GM19452 (cell line): Measurements from ENCODE around the gene LRRIQ1.
"Not testable (repeated sequence)": the region's sequence is repeated elsewhere in the genome, so short reads cannot be mapped to it uniquely, and the experiment has no call there.

ENCODE experiments used
- ATAC-seq: cut with Tn5 transposase; IDR thresholded peaks from one replicate; pipeline ENCODE4 v1.9.1; 2021; ENCODE audit not compliant: unreplicated experiment

LRRIQ1 gene, protein sequence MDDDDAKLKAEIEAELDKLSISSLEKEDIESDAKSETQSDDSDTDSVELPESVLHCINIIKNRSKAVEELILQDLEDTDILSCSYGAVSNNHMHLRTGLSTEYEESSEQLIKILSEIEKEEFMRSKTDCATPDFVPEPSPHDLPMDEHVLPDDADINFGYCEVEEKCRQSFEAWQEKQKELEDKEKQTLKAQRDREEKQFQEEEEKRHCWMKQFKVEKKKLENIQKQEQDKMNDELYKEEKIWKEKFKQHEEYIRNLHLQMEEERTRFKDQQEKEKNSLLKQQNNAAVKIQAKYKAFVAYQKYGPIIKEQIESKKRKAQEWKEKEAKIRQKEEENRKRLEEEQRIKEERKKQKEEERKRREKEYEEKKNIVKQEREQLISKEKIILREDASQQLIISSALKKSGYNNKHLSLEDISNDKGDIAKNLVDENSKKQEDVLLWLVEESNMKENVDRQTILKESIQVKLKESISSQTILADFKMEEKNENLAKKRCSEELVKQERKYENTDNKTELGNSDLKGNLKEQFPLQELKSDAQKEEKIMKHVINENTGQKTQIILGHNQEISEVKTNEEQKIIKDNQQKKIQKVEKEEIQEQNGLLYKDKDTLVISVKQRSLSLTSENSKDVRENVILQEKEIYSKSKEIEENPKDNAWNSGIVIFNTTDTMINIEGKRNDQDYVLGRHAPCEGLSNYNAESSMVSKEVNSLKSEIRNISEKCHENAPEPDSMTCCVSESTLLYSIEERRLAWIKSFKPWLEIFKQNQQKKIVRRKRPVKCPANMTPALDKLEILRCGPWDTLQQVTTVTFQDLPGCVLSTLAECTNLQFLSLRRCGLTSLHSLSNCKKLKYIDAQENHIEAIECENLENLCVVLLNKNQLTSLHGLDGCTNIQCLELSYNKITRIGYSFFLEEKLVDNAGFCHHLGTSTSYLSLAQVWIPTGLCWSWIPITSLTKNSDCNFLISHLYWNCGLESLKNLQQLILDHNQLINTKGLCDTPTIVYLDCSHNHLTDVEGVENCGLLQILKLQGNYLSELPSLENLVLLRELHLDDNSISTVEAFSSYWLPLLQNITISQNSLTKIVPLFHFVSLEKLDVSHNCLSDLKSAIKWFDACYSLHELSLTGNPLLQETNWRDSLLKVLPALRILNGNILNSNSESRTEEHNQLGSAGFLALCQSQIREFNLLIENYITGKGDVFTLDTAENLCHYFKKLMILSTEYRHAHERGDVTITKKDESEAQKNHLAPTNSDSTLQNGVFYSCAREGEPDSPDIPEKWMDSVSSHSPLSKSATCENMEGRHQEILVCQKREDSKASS (N-terminal part only)

DNA sequence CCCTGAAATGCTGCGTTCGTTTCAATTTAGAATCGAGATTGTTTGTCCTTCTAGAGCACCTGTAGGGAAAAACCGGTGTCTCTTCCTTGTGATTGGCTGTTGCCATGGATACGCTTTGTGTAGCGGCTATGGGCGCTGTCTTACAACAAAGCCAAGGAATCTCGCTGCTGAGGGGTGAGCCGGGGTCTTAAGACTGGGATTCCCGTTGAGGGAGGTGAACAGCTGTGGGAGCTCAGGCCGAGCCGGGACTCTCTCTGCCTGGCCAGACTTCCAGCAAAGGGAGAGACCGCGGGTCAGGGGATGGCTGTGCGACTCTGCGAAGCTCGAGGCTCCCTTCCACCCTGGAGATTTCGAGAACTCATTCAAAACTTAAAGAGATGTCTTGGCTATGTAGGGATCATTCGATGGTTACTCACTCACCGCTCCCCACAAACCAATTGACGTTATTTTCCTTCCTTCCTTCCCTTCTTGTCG lies at the start of gene LRRIQ1, which contains the start of gene TSPAN19:
Gene LRRIQ1, plus strand, starts transcription at position 118 of the 474 bp plus-strand sequence. CDS start 1,826 bp downstream, outside the sequence.
Gene TSPAN19, minus strand, starts transcription at position 44 of the 474 bp plus-strand sequence. CDS start 6,331 bp downstream, outside the sequence.
- peak; percentile 99 for ATAC-seq

DNA sequence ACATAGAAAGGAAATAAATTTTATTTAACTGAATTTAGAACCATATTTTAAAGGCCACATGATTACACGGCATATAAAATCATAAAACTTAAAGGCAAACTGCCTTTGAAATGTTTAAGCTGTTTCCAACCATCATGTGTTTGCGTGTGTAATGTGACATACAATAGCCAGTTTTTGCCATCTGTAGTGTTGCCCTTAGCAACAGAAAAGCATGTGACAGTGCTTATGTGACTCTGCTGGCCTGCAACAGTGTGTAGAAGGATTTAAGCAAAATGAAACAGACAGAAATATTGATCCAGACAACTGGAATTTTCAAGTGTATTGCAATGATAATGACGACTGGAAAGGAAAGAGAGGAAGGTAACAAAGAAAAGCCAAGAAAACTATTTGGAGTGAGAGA lies 49.6 kb upstream of the LRRIQ1 start:
- no peak for ATAC-seq

DNA sequence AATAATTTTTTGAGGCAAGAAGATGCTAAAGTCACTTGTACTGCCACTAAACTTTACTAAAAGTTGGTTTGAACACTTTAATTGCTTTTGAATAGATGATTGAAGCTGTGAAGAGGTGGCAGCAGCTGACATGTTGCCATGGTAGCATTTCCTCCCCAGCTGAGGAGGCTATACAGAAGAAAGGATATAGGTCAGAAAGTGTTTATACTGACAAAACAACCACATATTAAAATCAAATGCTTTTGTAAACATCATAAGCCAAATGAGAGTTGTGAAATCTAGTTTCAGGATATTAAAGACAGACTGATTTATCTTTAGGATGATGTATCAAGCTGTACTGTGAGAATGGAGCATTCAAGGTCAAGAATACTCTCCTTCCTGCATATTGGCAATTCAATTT lies 41.7 kb upstream of the LRRIQ1 start:
- ATAC-seq, result no peak

DNA sequence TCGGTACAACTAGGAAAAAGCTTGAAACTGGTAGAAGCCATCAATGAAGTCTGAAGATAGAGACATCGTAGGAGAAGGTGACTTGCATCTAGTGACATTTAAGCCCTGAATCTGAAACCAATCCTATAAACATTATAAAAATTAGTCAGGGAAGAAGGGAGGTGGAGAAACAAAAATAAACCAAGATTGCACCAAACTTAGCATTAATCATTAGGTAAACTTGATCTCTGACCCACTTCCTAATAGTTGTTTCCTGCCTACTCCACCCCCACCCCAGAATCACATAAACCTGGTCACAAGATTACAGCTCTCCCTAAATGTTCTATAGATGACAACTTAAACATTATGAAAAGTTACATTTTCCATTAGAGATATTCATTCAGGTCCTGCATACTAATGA lies 40.5 kb upstream of the LRRIQ1 start:
- no peak for ATAC-seq

DNA sequence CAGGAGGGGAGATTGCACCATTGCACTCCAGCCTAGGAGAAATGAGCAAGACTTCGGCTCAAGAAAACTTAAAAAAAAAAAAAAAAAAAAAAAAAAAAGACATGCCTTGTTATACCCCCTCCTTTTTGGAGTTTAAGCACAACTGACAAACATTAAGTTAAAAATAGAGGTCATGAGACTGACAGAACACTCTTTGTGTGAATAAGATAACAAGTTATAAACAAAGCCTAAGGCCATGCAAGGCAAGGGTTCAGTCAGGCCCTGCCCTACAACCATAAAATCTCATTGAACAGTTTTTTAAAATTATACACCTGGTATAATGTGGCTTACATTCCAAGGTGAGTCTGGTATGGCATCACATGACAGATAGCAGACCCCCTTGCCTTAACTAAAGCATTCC lies 39.4 kb upstream of the LRRIQ1 start:
- no peak for ATAC-seq

DNA sequence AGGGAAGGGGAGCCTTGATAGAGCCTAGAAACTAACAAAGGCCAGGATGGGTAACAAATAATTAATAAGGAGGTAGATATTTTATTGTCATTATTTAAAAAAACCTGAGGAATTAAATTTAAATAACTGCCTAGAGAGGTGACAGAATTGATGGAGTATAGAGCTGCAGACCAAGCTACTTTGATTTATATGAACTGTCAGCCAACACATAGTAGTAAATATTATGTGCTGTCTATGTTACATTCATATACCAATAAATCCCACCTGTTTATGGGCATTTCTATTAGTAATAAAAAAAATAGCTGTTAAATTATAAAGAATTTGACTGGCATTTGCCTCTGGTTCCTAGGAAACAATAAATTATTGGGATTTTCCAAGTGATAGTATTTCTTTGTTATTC lies 37.8 kb upstream of the LRRIQ1 start:
- ATAC-seq, result no peak

DNA sequence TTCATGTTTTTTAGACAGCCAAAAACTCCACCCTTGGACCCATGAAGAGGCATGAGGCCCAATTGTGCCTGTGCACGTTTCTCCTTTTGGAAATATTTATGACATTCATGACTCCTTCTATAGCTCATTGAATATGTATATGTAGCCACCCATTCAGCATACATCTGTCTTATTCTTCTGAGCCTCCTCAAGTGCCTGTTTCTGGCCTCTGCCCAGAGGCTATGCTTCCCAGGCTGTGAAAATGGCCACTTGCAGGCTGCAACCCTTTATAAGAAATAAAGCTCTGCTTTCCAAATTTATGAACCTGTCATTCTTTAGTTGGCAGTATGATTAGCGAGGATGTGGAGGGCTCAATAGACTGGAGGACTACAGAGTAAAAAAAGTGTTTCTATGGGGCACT lies 35.4 kb upstream of the LRRIQ1 start:
- no peak for ATAC-seq

DNA sequence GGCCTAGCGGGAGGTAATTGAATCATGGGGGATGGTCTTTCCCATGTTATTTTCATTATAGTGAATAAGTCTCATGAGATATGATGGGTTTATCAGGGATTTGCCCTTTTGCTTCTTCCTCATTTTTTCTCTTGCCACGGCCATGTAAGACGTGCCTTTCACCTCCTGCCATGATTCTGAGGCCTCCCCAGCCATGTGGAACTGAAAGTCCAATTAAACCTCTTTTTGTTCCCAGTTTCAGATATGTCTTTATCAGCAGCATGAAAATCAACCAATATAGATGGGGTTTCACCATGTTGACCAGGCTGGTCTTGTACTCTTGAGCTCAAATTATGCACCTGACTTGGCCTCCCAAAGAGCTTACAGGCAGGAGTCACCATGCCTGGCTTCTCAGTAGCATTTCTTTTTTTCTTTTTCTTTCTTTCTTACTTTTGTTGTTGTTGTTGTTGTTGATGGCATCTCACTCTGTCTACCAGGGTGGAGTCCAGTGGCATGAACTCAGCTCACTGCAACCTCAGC lies 33.3 kb upstream of the LRRIQ1 start:
- no peak for ATAC-seq

DNA sequence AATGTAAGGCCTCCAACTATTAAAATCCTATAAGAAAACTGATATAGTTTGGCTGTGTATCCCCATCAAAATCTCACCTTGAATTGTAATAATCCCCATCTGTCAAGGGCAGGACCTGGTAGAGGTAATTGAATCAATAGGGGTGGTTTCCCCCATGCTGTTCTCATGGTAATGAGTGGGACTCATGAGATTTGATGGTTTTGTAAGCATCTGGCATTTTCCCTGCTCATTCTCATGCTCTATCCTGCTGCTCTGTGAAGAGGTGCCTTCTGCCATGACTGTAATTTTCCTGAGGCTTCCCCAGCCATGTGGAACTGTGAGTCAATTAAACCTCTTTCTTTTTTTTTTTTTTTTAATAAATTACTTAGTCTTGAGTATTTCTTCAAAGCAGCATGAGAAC lies 31.9 kb upstream of the LRRIQ1 start:
- no peak for ATAC-seq

DNA sequence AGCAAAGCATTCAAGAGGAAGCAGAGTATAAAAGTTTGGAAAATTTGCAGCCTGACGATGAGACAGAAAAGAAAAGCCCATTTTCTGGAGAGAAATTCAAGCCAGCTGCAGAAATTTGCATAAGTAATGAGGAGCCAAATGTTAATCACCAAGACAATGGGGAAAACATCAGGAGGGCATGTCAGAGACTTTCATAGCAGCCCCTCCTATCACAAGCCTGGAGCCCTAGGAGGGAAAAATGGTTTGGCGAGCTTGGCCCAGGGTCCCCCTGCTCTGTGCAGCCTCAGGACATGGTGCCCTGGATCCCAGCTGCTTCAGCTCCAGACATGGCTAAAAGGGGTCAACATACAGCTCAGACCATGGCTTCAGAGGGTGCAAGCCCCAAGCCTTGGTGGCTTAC lies 31.1 kb upstream of the LRRIQ1 start:
- not testable (repeated sequence) for ATAC-seq

DNA sequence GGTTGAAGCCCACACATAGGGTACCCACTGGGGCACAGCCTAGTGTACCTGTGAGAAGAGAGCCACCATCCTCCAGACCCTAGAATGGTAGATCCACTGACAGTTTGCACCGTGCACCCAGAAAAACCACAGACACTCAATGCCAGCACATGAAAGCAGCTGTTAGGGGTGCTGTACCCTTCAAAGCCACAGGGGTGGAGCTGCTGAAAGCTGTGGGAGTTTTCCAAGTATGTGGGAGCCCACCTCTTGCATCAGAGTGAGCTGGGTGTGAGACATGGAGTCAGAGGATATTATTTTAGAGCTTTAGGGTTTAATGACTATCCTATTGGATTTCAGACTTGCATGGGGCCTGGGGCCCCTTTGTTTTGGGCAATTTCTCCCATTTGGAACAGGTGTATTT lies 30.5 kb upstream of the LRRIQ1 start:
- ATAC-seq, result no peak

DNA sequence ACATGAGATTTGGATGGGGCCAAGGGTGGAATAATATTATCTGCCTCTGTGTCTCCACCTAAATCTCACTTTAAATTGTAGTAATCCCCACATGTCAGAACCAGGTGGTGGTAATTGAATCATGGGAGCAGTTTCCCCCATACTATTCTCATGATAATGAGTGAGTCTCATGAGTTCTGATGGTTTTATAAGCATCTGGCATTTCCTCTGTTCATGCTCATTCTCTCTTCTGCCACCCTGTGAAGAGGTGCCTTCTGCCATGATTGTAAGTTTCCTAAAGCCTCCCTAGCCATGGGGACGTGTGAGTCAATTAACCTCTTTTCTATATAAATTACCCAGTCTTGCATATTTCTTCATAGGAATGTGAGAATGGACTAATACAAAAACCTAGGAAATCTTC lies 29.9 kb upstream of the LRRIQ1 start:
- ATAC-seq, result no peak

DNA sequence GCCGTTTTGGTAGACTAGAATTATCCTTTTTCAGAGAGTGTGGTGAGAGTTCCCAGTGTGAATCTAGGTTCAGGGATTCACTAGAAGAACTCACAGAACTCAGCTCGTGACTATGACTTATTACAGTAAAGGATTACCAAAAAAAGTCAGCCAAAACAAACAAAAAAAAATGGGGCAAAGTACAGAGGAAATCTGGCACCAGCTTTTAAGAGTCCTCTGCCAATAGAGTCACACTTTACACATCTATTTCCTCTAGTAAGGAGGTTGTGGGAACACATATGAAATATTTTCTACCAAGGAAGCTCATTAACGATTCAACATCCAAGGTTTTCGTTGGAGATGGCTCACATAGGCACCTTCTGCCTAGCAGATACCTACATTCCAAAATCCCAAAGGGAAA lies 28.3 kb upstream of the LRRIQ1 start:
- no peak for ATAC-seq

DNA sequence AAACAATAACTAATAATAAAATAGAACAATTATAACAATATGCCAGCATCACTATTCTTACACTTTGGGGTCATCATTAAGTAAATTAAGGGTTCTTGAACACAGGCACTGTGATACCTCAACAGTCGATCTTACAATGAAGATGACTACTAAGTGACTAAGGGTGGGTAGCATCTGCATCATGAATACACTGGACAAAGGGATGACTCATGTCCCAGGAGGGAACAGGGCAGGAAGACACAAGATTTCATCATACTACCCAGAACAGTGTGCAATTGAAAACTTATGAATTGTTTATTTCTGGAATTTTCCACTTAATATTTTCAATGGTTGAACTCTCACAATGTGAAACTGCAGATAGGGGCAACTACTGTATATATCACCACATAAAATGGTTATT lies 19.7 kb upstream of the LRRIQ1 start:
- no peak for ATAC-seq

DNA sequence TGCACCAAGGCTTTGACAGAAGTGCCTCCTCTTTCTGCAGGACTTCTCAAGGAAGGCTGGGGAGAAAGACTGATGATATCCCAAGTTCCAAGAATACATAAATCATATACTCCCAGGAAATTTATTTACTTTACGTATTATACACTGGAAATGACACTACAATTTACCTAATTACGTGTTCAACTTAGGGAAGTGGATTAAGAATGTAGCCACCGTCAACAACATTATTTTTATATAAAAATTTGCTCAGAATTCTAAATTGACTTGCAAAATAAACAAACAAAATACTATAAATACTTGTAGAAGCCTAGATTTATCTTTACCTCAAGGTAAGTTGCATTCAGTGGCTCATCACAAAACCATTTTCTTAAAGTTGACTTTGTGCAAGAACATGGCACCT lies 19.0 kb upstream of the LRRIQ1 start:
- ATAC-seq, result no peak

DNA sequence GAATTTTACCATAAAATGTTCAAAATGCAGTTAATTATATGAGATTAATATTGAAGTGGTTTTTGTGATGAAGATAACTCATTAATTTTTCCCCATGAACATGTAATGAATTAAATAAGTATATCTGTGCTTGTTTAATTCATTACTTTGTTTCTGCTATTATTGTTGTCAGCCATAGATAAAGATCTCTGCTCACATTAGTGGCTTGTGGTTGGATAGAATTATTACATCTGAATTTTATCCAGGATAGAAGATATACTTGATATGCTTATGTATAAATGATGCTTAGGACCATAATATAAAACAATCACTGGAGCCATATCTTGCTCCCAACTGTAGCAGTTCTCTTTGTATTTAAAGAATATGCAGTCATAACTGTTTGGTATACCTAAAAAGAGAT lies 18.5 kb upstream of the LRRIQ1 start:
- ATAC-seq, result no peak

DNA sequence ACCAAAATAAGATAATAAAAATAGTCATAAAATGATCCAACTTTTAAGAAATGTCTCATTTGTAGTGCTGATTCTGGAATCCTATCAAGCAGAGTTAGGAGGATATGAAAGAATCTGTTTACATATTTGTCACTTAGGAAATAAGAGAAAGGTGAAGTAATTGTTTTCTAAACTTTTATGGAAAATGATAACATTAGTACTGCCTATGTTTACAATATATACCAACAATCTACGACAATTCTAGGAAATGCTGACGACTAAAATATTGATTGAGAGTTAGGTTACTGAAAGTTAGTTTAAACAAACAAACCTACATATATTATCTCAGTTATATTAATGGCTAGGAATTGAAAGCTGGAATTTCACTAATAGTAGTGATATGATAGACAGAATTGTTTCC lies 18.1 kb upstream of the LRRIQ1 start:
- ATAC-seq, result no peak

DNA sequence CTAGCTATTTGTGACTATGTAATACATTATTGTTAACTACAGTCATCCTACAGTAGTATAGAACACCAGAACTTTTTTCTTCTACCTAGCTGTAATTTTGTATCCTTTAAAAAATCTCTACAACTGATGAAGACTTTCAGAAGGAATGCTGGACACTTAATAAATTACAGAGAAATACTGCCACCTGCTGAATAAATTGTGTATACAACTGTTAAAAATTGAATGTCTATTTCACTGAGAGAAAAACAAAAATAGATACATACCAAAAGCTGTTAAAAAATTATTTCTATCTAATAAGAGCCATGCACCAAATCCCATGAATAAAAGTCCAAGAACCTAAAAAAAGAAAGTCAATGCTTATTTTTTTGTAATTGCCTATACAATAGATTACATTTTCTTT lies 6.7 kb upstream of the LRRIQ1 start:
- ATAC-seq, result no peak

DNA sequence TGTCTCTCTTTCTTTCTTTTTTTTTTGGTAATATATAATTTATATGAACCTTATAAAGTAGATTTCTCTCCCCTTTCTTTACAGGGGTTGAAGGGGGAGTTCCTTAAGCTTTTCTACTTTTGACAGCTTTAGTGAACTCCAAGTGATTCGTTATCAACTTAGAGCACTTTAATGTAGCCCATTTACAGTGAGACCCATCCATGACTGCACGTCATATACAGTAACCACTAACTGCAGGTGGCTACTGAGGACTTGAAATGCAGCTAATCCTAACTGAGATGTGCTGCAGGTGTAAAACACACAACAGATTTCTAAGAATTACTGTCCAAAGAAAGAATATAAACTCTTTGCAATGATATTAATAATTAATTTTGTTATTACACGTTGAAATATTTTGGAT lies 582 bp downstream of the LRRIQ1 start:
- no peak for ATAC-seq

DNA sequence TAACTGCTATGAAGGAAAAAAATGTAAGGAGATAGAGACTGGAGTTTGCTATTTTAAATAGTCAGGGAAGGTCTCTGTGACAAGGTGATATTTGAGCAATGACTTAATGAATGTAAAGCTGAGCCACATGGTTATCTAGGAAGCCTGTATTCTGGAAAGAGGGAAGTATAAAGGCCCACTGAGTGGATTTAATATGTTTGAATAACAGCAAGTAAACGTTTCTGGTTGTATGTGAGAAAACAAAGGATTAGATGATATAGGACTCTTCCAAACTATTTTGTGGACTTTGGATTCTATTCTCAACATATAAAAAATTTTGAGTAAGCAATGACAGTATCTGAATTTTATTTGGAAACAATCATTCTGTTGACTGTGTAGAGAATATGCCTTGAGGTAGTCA lies 5.2 kb downstream of the LRRIQ1 start:
- no peak for ATAC-seq

DNA sequence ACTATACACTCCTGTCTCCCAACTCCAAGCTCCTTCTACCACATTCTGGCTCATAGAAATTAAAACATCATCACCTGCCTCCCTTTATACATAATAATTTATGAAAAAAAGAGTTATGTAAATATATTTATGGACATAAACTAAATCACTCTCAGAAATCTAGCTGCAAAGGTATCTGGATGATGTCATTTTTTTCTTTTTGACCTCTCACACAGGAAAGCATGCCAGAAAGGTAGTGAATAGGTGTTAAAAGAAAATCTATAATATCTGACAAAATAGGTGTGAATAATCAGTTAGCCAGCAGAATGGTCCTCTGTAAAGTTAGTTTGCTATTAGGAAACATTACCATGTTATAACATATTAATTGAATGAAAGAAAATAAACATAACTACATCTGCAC lies 7.7 kb downstream of the LRRIQ1 start:
- ATAC-seq, result no peak
